ENCODE measurements around the gene HES7.
"Not testable (repeated sequence)": the region's sequence is repeated elsewhere in the genome, so short reads cannot be mapped to it uniquely, and the experiment has no call there.

Gene HES7

GRCh38 chr17:8123695-8124349, at the start of gene HES7:
Gene HES7, minus strand, starts transcription at chr17:8124106. Its CDS starts 22 bp downstream, at chr17:8124084.
- DNase-seq = no peak

DNA sequence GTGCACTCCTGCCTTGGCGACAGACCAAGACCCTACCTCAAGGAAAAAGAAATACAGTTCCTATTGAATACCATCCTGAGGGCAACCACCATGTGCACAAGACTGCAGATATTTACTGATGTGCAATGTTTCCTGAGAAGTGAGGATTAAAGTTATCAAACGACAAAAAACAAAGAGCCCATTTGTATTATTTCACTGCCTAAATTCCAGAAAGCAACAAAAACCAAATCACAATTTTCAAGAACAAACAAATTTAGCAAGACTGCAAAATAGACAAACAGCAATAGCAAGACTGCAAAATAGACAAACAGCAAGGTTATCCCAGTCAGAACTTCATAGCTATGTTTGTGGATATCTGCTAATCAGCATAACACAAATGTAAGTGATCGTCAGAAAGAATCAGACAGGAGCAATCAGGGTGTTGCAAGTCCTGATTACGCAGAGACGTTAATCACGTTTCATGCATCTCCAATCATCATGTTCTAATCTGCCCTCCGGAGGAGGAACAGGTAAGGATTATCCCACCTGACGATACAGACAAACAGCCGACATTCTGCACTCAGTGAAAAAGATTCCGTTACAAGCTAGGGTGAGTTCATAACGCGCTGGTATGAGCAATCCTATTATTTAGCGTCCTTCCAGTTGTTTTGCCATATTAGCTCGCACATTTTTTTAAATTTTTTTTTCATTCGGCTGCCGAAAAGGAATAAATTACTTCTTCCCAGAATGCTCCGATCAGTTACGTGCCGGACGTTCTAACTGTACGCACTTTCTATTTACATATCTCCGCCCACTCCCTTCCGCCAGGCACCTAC, 49.4 kb upstream of the HES7 start:
- peak; percentile 95 for DNase-seq

GRCh38 chr17:8170186-8170585, 46.3 kb upstream of the HES7 start:
- DNase-seq = not testable (repeated sequence)

GRCh38 chr17:8167526-8167925, 43.6 kb upstream of the HES7 start:
- DNase-seq = no peak

DNA sequence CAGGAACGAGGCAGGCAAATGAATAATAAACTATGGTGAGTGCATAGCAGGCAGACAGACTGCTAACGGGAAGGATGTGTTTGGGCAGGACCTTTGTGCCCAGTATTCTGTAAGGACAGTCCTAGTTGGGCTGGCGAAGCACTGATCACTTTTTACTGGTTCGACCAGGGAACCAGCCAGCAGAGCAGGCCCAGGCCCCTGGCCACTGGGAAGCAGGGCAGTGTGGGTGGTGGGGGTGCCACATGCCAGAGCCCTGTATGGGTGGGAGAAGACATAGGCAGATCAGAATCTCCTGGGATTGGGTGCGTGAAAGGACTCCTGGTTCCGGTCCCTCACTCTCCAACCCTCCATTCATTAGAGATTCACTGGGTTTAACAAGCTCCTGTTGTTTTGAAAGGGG, 42.8 kb upstream of the HES7 start:
- DNase-seq = no peak

DNA sequence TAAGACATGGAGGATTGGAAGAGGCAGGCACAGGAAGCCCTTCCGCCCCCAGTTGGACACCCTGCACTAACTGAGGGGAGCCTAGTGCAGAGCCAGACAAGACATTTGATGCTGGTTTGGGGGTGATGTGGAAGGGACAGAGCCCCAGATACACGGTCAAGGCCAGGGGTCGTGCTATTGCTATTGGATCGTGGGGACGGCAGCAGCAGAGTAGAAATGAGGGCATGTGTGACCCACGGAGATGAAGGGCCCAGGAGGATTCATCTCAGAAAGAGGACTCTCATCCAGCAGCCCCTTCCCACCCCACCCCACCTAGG, 40.9 kb upstream of the HES7 start:
- peak; percentile 19 for DNase-seq

GRCh38 chr17:8163978-8164814, 40.3 kb upstream of the HES7 start:
- DNase-seq = peak; percentile 84

DNA sequence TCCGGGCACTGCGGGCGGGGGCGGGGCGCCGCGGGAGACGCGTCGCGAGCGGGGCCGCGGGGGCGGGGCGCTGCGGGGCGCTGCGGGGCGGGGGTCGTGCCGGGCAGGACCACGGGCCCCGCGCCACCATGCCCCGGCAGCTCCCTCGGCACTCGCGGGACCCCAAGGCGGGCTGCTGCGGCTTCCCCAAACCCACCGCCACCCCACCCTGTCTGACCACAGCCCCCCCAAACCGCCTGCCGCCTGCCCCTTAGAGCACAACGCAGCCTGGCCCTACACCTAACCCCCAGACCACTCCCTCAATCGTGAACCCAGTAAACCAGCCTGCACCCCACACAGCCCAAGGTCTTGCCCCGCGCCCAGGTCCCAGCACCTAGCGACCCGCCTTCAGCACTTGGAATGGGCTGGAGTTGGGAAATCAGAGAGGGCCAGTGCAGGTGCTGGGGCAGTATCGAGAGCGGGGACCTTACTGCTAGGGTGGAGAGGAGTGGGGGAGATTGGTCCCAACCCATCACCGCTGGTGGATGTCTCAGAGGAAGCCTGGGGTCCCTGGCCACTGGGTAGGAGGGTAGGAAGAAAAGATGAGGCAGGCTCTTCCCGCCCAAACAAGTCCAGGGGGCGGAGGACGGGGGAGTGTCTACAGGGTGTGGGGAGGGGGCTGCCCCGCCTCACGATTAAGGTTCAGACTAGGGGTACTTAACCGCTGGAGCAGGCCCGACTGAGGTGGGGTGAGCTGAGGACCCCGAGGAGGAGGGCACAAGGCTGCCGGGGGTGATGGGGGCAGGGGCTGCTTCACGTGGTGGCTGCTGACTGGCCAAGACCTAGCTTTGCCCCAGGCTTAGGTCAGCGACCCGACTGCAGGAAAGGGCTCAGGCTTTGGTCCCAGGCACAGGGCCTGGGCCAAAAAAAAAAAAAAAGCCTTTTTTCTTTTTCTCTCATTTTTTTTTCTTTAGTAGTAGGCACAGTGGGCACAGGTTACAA, 39.4 kb upstream of the HES7 start:
- peak; percentile 30 for DNase-seq

DNA sequence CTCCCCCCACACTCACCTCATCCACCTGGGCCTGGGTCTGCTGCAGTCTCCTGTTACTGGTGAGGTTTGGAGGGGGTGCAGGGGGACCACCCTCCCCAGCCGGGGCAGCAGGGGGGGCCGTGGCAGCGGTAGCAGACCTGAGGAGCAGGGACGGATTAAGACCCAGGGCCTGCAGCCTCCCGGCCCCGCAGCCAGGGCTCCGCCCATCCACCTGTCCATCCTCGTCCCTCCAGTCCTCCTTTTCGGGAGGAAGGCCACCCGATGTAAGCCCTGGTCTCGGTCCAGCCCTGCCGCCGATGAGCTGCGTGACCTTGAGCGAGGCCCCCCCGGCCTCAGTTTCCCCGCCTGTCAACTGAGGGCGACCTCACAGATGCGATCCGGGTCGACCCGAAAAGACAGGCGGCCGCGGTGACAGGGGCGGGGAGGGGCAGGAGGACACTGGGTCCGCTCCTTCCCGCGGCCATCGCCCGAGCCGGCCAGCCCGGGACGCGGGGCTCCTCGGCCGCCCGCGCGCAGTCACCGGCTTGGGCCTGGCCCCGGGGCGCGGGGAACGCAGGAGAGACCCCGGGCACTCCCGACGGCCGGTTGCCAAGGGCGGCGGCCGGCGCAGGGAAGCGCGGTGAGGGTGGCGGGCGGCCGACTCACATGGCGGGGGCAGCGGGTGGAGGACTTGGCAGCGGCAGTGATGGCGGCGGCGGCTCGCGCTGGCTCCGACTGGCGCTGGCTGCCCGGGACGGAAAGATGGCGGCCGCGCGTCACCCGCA, 38.5 kb upstream of the HES7 start, which contains the start of gene VAMP2:
TSS of gene VAMP2 (minus strand) at position 716 of the 764 bp plus-strand sequence. CDS start at position 647, 69 bp downstream.
- DNase-seq = peak; percentile 83

- peak; percentile 45 for DNase-seq
These were observed 37.7 kb upstream of the HES7 start for GRCh38 chr17:8161289-8162232.

- DNase-seq = peak; percentile 40
These were observed 36.9 kb upstream of the HES7 start for GRCh38 chr17:8160741-8161221.

- no peak for DNase-seq
These were observed 36.3 kb upstream of the HES7 start for GRCh38 chr17:8160224-8160577.

GRCh38 chr17:8159459-8160223, 35.7 kb upstream of the HES7 start:
- DNase-seq = peak; percentile 4

GRCh38 chr17:8159032-8159400, 35.1 kb upstream of the HES7 start:
- peak; percentile 28 for DNase-seq

GRCh38 chr17:8158267-8159031, 34.5 kb upstream of the HES7 start:
- peak; percentile 91 for DNase-seq

DNA sequence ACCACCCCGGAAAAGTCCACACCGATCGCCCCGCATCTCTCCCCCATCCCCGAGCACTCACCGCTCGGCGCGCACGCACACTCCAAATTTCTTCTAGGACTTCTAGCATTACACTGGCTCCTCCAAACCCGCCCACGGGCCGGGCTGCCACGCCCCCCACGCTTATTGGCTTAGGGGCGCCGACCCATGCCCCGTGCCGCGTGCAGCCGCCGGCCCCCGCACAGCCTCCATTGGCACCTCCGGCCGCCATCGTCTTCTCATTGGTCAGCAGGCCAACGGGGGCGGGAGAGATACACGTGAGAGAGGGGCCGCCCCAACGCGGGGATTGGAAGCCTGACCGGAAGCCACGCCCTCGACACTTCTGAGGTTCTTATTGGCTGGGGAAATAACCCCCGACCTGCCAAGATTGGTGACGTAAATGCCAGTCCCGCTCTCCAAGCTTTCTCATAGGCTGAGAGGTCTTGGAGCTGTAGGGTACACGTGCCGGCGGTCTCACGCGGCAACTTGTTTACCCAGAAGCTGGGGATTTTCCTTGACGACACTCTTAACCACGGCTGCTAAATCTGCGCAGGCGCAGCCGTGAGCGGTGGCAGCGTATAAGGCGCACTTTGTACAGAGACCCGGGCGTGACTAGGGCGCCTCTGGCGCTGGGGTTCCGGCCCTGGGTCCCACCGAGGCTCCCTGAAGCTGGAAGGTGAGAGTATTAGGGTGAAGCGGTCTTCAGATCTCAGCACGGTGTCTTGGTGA, 32.5 kb upstream of the HES7 start:
- peak; percentile 100 for DNase-seq

GRCh38 chr17:8155996-8156245, 32.0 kb upstream of the HES7 start:
- DNase-seq = no peak

All from CD4-positive, alpha-beta T cell treated with Interleukin-17A for 1 hour (primary cell).